Karpas-422 (cell line): ENCODE results near the gene SEPTIN8. TPM values are rescaled to one million over a fixed set of nuclear protein-coding genes. Genes with fewer than 3 reads are reported as not detected.
A peak's percentile ranks its signal among the peaks of the same experiment; 100 is the strongest.

ENCODE experiments used
- DNase-seq: peaks from one replicate; pipeline ENCODE4 v3.0.0-alpha.2; 2015
- H2AFZ ChIP-seq: fragments of 200-600 bp; sonication (generic); 2 replicates; pipeline ENCODE4 v1.6.1; 2014; ENCODE audit warnings: antibody characterized with exemption, low read length, mixed read lengths
- H3K27ac ChIP-seq: fragments of 200-600 bp; sonication (generic); 2 replicates; pipeline ENCODE4 v1.5.1; 2014; ENCODE audit warnings: mild to moderate bottlenecking, low read length, moderate library complexity
- H3K27me3 ChIP-seq: fragments of 200-600 bp; sonication (generic); 2 replicates; pipeline ENCODE4 v1.6.1; 2014; ENCODE audit warnings: low read length, mixed read lengths
- H3K36me3 ChIP-seq: fragments of 200-600 bp; sonication (generic); 2 replicates; pipeline ENCODE4 v1.6.1; 2014; ENCODE audit warnings: low read length, mixed read lengths; ENCODE audit not compliant: insufficient read depth
- H3K4me1 ChIP-seq: fragments of 200-600 bp; sonication (generic); 2 replicates; pipeline ENCODE4 v1.6.1; 2014; ENCODE audit warnings: mild to moderate bottlenecking, low read length, mixed read lengths
- H3K4me2 ChIP-seq: fragments of 200-600 bp; sonication (generic); 2 replicates; pipeline ENCODE4 v1.6.1; 2014; ENCODE audit warnings: low read length, low read depth, mild to moderate bottlenecking; ENCODE audit not compliant: poor library complexity, severe bottlenecking
- H3K4me3 ChIP-seq: fragments of 200-600 bp; sonication (generic); 2 replicates; pipeline ENCODE4 v1.5.1; 2014; ENCODE audit warnings: mild to moderate bottlenecking, antibody characterized with exemption, low read length, mixed read lengths
- H3K79me2 ChIP-seq: fragments of 200-600 bp; sonication (generic); 2 replicates; pipeline ENCODE4 v1.6.1; 2014; ENCODE audit warnings: mild to moderate bottlenecking, low read length, mixed read lengths
- H3K9ac ChIP-seq: fragments of 200-600 bp; sonication (generic); 2 replicates; pipeline ENCODE4 v1.6.0; 2014; ENCODE audit warnings: low read length
- H3K9me2 ChIP-seq: fragments of 200-600 bp; sonication (generic), shearing (Covaris generic); replicated peaks from 2 replicates; pipeline ENCODE4 v1.6.0; 2014; ENCODE audit warnings: mild to moderate bottlenecking, low read length, moderate library complexity; ENCODE audit not compliant: insufficient read depth
- H3K9me3 ChIP-seq: fragments of 300-700, 200-600 bp; sonication (generic); 2 replicates; pipeline ENCODE4 v1.6.1; 2014; ENCODE audit warnings: low read length, mixed read lengths
- H4K20me1 ChIP-seq: fragments of 200-600 bp; sonication (generic); 2 replicates; pipeline ENCODE4 v1.6.1; 2014; ENCODE audit warnings: mild to moderate bottlenecking, antibody characterized with exemption, low read length, low read depth; ENCODE audit not compliant: insufficient read depth
- total RNA-seq: library from RNA; depleted of rRNA; stranded (reverse); fragments of >200 nt; shearing (Covaris generic); gene quantifications from 2 replicates; pipeline ENCODE4 v1.2.3, GENCODE V29; 2014; ENCODE audit warnings: low replicate concordance

Gene SEPTIN8
- total RNA-seq, 1 experiment from 2014 or later: 4.1 TPM

GRCh38 chr5:132776131-132776937 is 705 bp downstream of the SEPTIN8 start:
- H3K4me2 ChIP-seq: no peak overlapping the region
- H3K27me3 ChIP-seq: no peaks in the 10 kb centered on the region; the same call in 1 of the 2 replicates
- peaks cover 4% of the 10 kb centered on the region; the same call in 1 of the 2 replicates for H3K4me1 ChIP-seq
- H3K9me2 ChIP-seq: no peaks in the 10 kb centered on the region
- peak overlapping the region; percentile 65; the same call in 1 of the 2 replicates for H3K4me3 ChIP-seq
- no peak overlapping the region for H3K27ac ChIP-seq
- no peak for DNase-seq
- H3K9ac ChIP-seq: no peak overlapping the region
- H3K79me2 ChIP-seq: no peaks in the 10 kb centered on the region
- H4K20me1 ChIP-seq: no peaks in the 10 kb centered on the region
- H3K36me3 ChIP-seq: no peaks in the 10 kb centered on the region
- H2AFZ ChIP-seq: no peak overlapping the region
- no peaks in the 10 kb centered on the region for H3K9me3 ChIP-seq

- Histone ChIP-seq H3K4me2 (no peak overlapping the region), H3K27ac (no peak overlapping the region), H3K9ac (no peak overlapping the region)
Observed at GRCh38 chr5:132775476-132775961, 1.5 kb downstream of the SEPTIN8 start.

GRCh38 chr5:132774896-132775295 is 2.1 kb downstream of the SEPTIN8 start:
- Histone ChIP-seq H3K4me2 (no peak overlapping the region), H2AFZ (no peak overlapping the region), H4K20me1 (no peaks in the 10 kb centered on the region), H3K27ac (no peak overlapping the region), H3K4me1 (peaks cover 4% of the 10 kb centered on the region; the same call in 1 of the 2 replicates), H3K9me2 (no peaks in the 10 kb centered on the region), H3K9me3 (no peaks in the 10 kb centered on the region), H3K9ac (no peak overlapping the region), H3K27me3 (no peaks in the 10 kb centered on the region; the same call in 1 of the 2 replicates), H3K4me3 (no peak overlapping the region), H3K79me2 (no peaks in the 10 kb centered on the region), H3K36me3 (no peaks in the 10 kb centered on the region)
- no peak for DNase-seq

More at GRCh38 chr5:132775476-132775961, 1.5 kb downstream of the SEPTIN8 start:
- H3K79me2 ChIP-seq: no peaks in the 10 kb centered on the region
- no peaks in the 10 kb centered on the region; the same call in 1 of the 2 replicates for H3K27me3 ChIP-seq
- H3K9me3 ChIP-seq: no peaks in the 10 kb centered on the region
- H3K9me2 ChIP-seq: no peaks in the 10 kb centered on the region
- H4K20me1 ChIP-seq: no peaks in the 10 kb centered on the region
- no peak overlapping the region for H3K4me3 ChIP-seq
- no peak for DNase-seq
- H3K36me3 ChIP-seq: no peaks in the 10 kb centered on the region
- H2AFZ ChIP-seq: no peak overlapping the region
- peaks cover 4% of the 10 kb centered on the region; the same call in 1 of the 2 replicates for H3K4me1 ChIP-seq

DNA sequence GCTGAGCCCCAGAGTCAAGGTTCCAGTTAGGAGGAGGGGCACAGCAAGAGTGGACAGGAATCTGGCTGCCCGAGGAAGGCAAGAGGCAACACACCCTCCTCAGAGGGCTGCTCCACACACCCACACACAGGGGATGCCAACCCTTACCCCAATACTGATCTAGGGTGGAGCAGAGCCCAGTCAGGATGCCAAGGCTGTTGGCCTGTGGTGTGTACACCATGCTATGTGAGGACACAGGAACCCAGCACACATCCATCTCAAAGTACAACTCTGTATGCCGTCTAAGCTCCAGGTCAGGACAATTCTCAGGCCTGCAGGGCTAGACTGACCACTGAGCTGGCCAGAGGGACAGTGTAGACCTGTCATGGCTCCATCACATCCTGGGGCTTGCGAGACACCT is 2.6 kb downstream of the SEPTIN8 start:
- Histone ChIP-seq H2AFZ (no peak overlapping the region), H3K9me3 (no peaks in the 10 kb centered on the region), H4K20me1 (no peaks in the 10 kb centered on the region), H3K4me1 (peaks cover 4% of the 10 kb centered on the region; the same call in 1 of the 2 replicates), H3K27me3 (no peaks in the 10 kb centered on the region; the same call in 1 of the 2 replicates), H3K27ac (no peak overlapping the region), H3K9ac (no peak overlapping the region), H3K9me2 (no peaks in the 10 kb centered on the region), H3K36me3 (no peaks in the 10 kb centered on the region), H3K4me3 (no peak overlapping the region), H3K4me2 (no peak overlapping the region), H3K79me2 (no peaks in the 10 kb centered on the region)
- DNase-seq: no peak

DNA sequence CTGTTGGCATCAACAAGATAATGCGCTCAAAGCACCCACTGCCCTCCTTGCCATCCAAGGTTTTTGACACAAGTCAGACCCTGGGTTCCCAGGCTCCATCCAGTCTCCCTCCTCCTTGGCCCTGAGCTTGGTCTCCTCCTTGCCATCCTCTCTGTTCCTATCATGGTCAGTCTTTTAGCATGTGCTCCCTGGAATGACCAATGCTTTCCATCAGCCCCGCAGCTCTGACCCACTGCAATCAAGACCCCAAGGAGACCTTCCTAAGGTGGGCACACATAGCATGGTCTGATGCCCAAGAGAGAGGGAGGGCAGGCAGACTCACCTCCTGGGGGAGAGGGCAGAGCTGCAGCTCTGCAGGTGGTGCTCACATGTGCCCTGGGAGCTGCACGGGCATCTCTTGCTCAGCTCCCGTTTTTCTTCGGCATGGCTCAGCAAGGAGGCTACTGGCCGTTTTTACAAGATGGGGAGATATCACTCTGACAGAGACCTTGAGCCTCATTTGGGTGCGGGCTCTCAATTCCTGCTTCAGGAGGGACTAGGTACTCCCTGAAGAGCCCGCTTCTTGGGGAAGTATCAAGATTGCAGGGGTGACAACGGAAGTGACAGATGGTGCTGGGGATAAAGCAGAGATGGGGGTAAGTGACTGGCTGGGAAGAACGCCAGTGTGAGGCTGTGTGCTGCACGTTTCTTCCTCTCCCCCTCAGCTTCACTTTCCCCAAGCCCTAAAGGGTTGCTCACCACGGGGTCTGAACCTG is 3.3 kb downstream of the SEPTIN8 start:
- no peak overlapping the region for H3K9ac ChIP-seq
- no peaks in the 10 kb centered on the region for H4K20me1 ChIP-seq
- H3K9me2 ChIP-seq: no peaks in the 10 kb centered on the region
- no peaks in the 10 kb centered on the region; the same call in 1 of the 2 replicates for H3K27me3 ChIP-seq
- H3K4me3 ChIP-seq: no peak overlapping the region
- peaks cover 4% of the 10 kb centered on the region; the same call in 1 of the 2 replicates for H3K4me1 ChIP-seq
- H3K4me2 ChIP-seq: no peak overlapping the region
- no peaks in the 10 kb centered on the region for H3K79me2 ChIP-seq
- no peak overlapping the region for H2AFZ ChIP-seq
- no peaks in the 10 kb centered on the region for H3K9me3 ChIP-seq
- no peak for DNase-seq
- no peak overlapping the region for H3K27ac ChIP-seq
- no peaks in the 10 kb centered on the region for H3K36me3 ChIP-seq

DNA sequence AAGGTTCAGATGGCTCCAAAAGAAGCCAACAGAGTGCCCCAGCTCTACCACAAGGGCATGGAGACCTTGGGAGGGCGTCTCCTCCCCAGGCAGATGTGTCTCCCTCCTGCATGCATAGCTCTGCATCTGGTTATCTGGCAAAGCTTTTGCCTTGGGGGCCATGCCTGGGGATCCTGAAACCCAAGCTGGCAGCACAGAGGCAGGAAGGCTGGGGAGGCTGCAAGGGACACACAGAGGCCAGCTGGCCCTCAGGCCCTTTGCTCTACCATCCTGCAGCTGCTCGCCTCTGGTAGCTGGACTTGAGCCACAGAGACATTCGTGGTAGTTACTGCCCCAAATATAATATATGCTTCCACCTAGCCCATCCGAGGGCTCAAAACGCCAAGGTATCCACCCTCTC is 3.9 kb downstream of the SEPTIN8 start:
- H3K36me3 ChIP-seq: no peaks in the 10 kb centered on the region
- H3K4me3 ChIP-seq: no peak overlapping the region
- H3K27me3 ChIP-seq: no peaks in the 10 kb centered on the region; the same call in 1 of the 2 replicates
- H3K9me3 ChIP-seq: no peaks in the 10 kb centered on the region
- no peaks in the 10 kb centered on the region for H4K20me1 ChIP-seq
- no peaks in the 10 kb centered on the region for H3K79me2 ChIP-seq
- H3K9ac ChIP-seq: no peak overlapping the region
- no peak overlapping the region for H3K27ac ChIP-seq
- H3K4me1 ChIP-seq: peaks cover 4% of the 10 kb centered on the region; the same call in 1 of the 2 replicates
- no peak overlapping the region for H2AFZ ChIP-seq
- DNase-seq: no peak
- H3K4me2 ChIP-seq: no peak overlapping the region
- H3K9me2 ChIP-seq: no peaks in the 10 kb centered on the region

DNA sequence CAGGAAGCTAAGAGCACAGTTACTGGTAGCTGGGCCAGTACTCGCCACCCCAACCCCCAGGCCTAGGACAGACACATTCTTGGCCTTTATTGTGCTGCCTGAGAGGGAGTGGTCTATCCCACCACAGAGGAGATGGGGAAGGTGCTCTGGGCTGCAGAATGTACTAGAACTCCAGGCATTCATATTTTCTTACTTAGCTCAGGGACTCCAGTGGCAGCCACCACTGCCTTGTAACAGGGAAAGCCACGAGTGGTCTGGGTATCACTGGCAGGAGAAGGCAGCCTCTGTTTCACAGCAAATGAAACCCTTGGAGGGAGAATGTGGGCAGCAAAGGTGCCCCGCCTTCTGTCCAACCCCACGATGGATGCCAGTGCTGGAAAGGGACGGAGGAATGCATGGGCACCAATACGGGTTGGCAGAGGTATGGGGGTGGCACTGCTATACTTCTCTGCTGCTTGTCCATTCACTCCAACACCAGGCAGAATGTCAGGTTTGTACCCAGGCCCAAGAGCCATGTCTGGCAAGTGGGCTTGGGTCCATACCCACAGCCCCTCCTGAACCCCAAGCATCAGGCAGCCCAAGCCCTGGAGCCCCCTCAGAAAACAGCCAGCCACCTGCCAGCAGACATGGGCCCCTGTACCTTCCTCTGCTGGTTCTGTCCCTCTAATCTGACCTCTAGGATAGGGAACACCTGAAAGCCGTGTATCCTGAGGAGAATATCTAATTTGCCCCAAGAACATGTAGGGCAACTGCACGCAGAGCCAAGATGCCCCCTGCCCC is 4.6 kb downstream of the SEPTIN8 start:
- Histone ChIP-seq H3K4me3 (no peak overlapping the region), H4K20me1 (no peaks in the 10 kb centered on the region), H3K79me2 (no peaks in the 10 kb centered on the region), H3K27ac (no peak overlapping the region), H3K4me2 (no peak overlapping the region), H3K9ac (no peak overlapping the region), H3K4me1 (peaks cover 1% of the 10 kb centered on the region; the same call in 1 of the 2 replicates), H3K9me3 (no peaks in the 10 kb centered on the region), H3K9me2 (no peaks in the 10 kb centered on the region), H2AFZ (no peak overlapping the region), H3K27me3 (no peaks in the 10 kb centered on the region; the same call in 1 of the 2 replicates), H3K36me3 (no peaks in the 10 kb centered on the region)
- DNase-seq: no peak
